PC-3 (cell line): ENCODE measurements around the gene DOCK4. TPM values are rescaled to one million over a fixed set of nuclear protein-coding genes. Genes with fewer than 3 reads are reported as not detected.
A peak's percentile ranks its signal among the peaks of the same experiment; 100 is the strongest.

ENCODE experiments used
- ATAC-seq: fragments of 200-7000 bp; cut with Tn5 transposase; 2 replicates; pipeline ENCODE4 v1.9.1; 2020; ENCODE audit warnings: mild to moderate bottlenecking, moderate library complexity
- BruUV-seq: library from RNA; stranded (reverse); fragments of 400-500 nt; replicated peaks from 2 replicates; lab custom pipeline; 2021; lab: Mats Ljungman, UMichigan
- CTCF ChIA-PET: fragments of 300-600 bp; sonication (Branson Sonifier 250); formaldehyde crosslinking; loops from one replicate; lab custom pipeline; 2022; ENCODE audit warnings: antibody characterized with exemption; lab: Charles Lee
- POLR2A ChIA-PET: fragments of 300-600 bp; sonication (Branson Sonifier 250); formaldehyde crosslinking; loops from one replicate; lab custom pipeline; 2022; ENCODE audit warnings: antibody characterized with exemption; ENCODE audit not compliant: unreplicated experiment; lab: Charles Lee
- DNase-seq: peaks from one replicate; pipeline ENCODE4 v3.0.0-alpha.2; 2015
- H2AFZ ChIP-seq: fragments of 300-600 bp; sonication (generic); 2 replicates; pipeline ENCODE4 v1.6.0; 2016; ENCODE audit warnings: antibody characterized with exemption, low read length
- H3F3A ChIP-seq: fragments of 300-600 bp; sonication (generic); one replicate; pipeline ENCODE4 v1.6.0; 2017; ENCODE audit warnings: antibody characterized with exemption, low read length, control low read depth, mild to moderate bottlenecking; ENCODE audit not compliant: unreplicated experiment
- H3K27ac ChIP-seq: fragments of 300-600 bp; sonication (generic); 2 replicates; pipeline ENCODE4 v1.5.1; 2016; ENCODE audit warnings: mild to moderate bottlenecking, low read length
- H3K27me3 ChIP-seq: fragments of 300-600 bp; sonication (generic); 2 replicates; pipeline ENCODE4 v1.6.1; 2016; ENCODE audit warnings: low read length, mixed read lengths
- H3K36me3 ChIP-seq: fragments of 300-600 bp; sonication (generic); 2 replicates; pipeline ENCODE4 v1.6.1; 2016; ENCODE audit warnings: low read depth, mixed run types, low read length, mixed read lengths
- H3K4me1 ChIP-seq: fragments of 300-600 bp; sonication (generic); 2 replicates; pipeline ENCODE4 v1.5.1; 2016; ENCODE audit warnings: low read length; ENCODE audit not compliant: insufficient read depth
- H3K4me2 ChIP-seq: fragments of 300-600 bp; sonication (generic); 2 replicates; pipeline ENCODE4 v1.6.0; 2016; ENCODE audit warnings: low read length
- H3K4me3 ChIP-seq: fragments of 300-600 bp; sonication (generic); 2 replicates; pipeline ENCODE4 v1.5.1; 2016; ENCODE audit warnings: mild to moderate bottlenecking, low read length, mixed read lengths
- H3K79me2 ChIP-seq: fragments of 300-600 bp; sonication (generic); 2 replicates; pipeline ENCODE4 v1.6.1; 2017; ENCODE audit warnings: low read length, mixed read lengths
- H3K9ac ChIP-seq: fragments of 300-600 bp; sonication (generic); 2 replicates; pipeline ENCODE4 v1.6.0; 2016; ENCODE audit warnings: mild to moderate bottlenecking, low read length
- H3K9me2 ChIP-seq: fragments of 300-600 bp; sonication (generic); replicated peaks from 2 replicates; pipeline ENCODE4 v1.6.1; 2016; ENCODE audit warnings: mixed run types, low read length, mixed read lengths
- H3K9me3 ChIP-seq: fragments of 300-600 bp; sonication (generic); 2 replicates; pipeline ENCODE4 v1.6.1; 2016; ENCODE audit warnings: low read length, mixed read lengths
- H4K20me1 ChIP-seq: fragments of 300-600 bp; sonication (generic); 2 replicates; pipeline ENCODE4 v1.6.1; 2016; ENCODE audit warnings: low read length, mixed read lengths
- CTCF ChIP-seq: fragments of 300-600 bp; sonication (generic); conservative IDR thresholded peaks from 2 replicates; pipeline ENCODE4 v1.5.1; 2017; ENCODE audit warnings: antibody characterized with exemption, low read depth, mild to moderate bottlenecking, low read length
- EZH2 ChIP-seq: fragments of 300-600 bp; sonication (generic); IDR thresholded peaks from one replicate; pipeline ENCODE4 v1.6.1; 2017; ENCODE audit warnings: antibody characterized with exemption, mild to moderate bottlenecking, low read length; ENCODE audit not compliant: unreplicated experiment
- EZH2phosphoT487 ChIP-seq: fragments of 300-600 bp; sonication (generic); IDR thresholded peaks from 2 replicates; pipeline ENCODE4 v1.6.1; 2018; ENCODE audit warnings: mild to moderate bottlenecking, antibody characterized with exemption, low read length, borderline replicate concordance
- intact Hi-C: fragments of 100-400 bp; cut with micrococcal nuclease; formaldehyde crosslinking; loops from 2 replicates; pipeline ENCODE4 v1.9.0; 2023
- total RNA-seq: library from RNA; depleted of rRNA; stranded (reverse); fragments of >200 nt; gene quantifications from 2 replicates; pipeline ENCODE4 v1.2.3, GENCODE V29; 2014

The DOCK4 gene
- total RNA-seq, 1 experiment from 2014 or later: 25.4 TPM

- Histone ChIP-seq H3K27me3 (no peaks in the 10 kb centered on the region), H3K27ac (peak overlapping the region; percentile 27), H3K9ac (no peak overlapping the region), H3K4me2 (peak overlapping the region; percentile 20; the same call in 1 of the 2 replicates), H2AFZ (no peak overlapping the region), H3K36me3 (no peaks in the 10 kb centered on the region), H3K4me1 (peaks cover 40% of the 10 kb centered on the region), H3K4me3 (no peak overlapping the region), H4K20me1 (no peaks in the 10 kb centered on the region), H3K9me2 (no peaks in the 10 kb centered on the region), H3K79me2 (peaks cover 28% of the 10 kb centered on the region; the same call in 1 of the 2 replicates), H3K9me3 (no peaks in the 10 kb centered on the region), H3F3A (no peaks in the 10 kb centered on the region)
- POLR2A ChIA-PET: no interaction called here
- CTCF ChIA-PET: no interaction called here
- TF ChIP-seq CTCF (no peak), EZH2phosphoT487 (no peak), EZH2 (no peak)
- DNase-seq (peak; percentile 48), ATAC-seq (peak; percentile 38)
- no TSS peak for BruUV-seq
- intact Hi-C loops: no loop called here
Measured at GRCh38 chr7:112006071-112006470, 200.1 kb downstream of the DOCK4 start.

GRCh38 chr7:112005205-112005775 is 200.9 kb downstream of the DOCK4 start:
- no peaks in the 10 kb centered on the region for H3F3A ChIP-seq
- intact Hi-C loops: no loop called here
- H2AFZ ChIP-seq: no peak overlapping the region
- no peak for ATAC-seq
- POLR2A ChIA-PET: no interaction called here
- H3K9me2 ChIP-seq: no peaks in the 10 kb centered on the region
- H4K20me1 ChIP-seq: no peaks in the 10 kb centered on the region
- CTCF ChIA-PET: no interaction called here
- no peak overlapping the region for H3K4me3 ChIP-seq
- no peaks in the 10 kb centered on the region for H3K36me3 ChIP-seq
- no peaks in the 10 kb centered on the region for H3K27me3 ChIP-seq
- DNase-seq: no peak
- BruUV-seq: no TSS peak
- H3K4me2 ChIP-seq: no peak overlapping the region
- H3K4me1 ChIP-seq: peaks cover 48% of the 10 kb centered on the region
- no peak overlapping the region; the same call in 1 of the 2 replicates for H3K9ac ChIP-seq
- no peaks in the 10 kb centered on the region for H3K9me3 ChIP-seq
- TF ChIP-seq EZH2: no peak
- TF ChIP-seq CTCF: no peak
- TF ChIP-seq EZH2phosphoT487: no peak
- peaks cover 28% of the 10 kb centered on the region; the same call in 1 of the 2 replicates for H3K79me2 ChIP-seq
- peak overlapping the region; percentile 27 for H3K27ac ChIP-seq
